B cell (primary cell): ENCODE results near the gene PIK3IP1. TPM values are rescaled to one million over a fixed set of nuclear protein-coding genes. Genes with fewer than 3 reads are reported as not detected.

ENCODE experiments used
- ATAC-seq: fragments of 200-7000 bp; cut with Tn5 transposase; one replicate; pipeline ENCODE4 v1.10.0; 2021; ENCODE audit warnings: low read depth, mild to moderate bottlenecking, moderate number of reproducible peaks, moderate library complexity
- CTCF ChIA-PET: fragments of 350-600 bp; sonication (Branson Sonifier 250); formaldehyde crosslinking; loops from one replicate; lab custom pipeline; 2021; ENCODE audit warnings: antibody characterized with exemption, inconsistent platforms; lab: Charles Lee
- POLR2A ChIA-PET: fragments of 350-600 bp; sonication (Branson Sonifier 250); formaldehyde crosslinking; loops from one replicate; lab custom pipeline; 2021; ENCODE audit warnings: antibody characterized with exemption; lab: Charles Lee
- DNase-seq: peaks from one replicate; pipeline ENCODE4 v3.0.0; 2013
- H2AFZ ChIP-seq: 2 replicates; pipeline ENCODE4 v1.6.1; 2012; ENCODE audit warnings: mild to moderate bottlenecking, low read depth, low read length; ENCODE audit not compliant: insufficient read depth, poor library complexity, severe bottlenecking
- H3K27ac ChIP-seq, 2 donors: 1 replicate in 1 of 2; 2 replicates in 1 of 2; pipeline ENCODE4 v1.5.1; 2012 to 2013; ENCODE audit warnings: low read length in 2 of 2, mild to moderate bottlenecking in 2 of 2, moderate library complexity in 1 of 2
- H3K27me3 ChIP-seq, 4 experiments: fragments of 200-600 bp in 1 of 4; sonication (generic) in 1 of 4; replicated peaks in 1 of 4; 1 replicate in 2 of 4; 2 replicates in 2 of 4; pipeline versions ENCODE4 v1.6.1 to v1.7.0; 2013 to 2016; ENCODE audit warnings: low read length in 3 of 4, mild to moderate bottlenecking in 2 of 4, mixed read lengths in 1 of 4, moderate library complexity in 1 of 4; ENCODE audit not compliant: insufficient read depth in 4 of 4, control insufficient read depth in 3 of 4; ENCODE audit errors: control extremely low read depth in 1 of 4
- H3K36me3 ChIP-seq, 2 experiments: replicated peaks in 1 of 2; 1 replicate in 1 of 2; 2 replicates in 1 of 2; pipeline versions ENCODE4 v1.6.1 to v1.7.1; 2013; ENCODE audit warnings: low read length in 1 of 2; ENCODE audit not compliant: insufficient read depth in 2 of 2, control insufficient read depth in 1 of 2; ENCODE audit errors: control extremely low read depth in 1 of 2, extremely low read depth in 1 of 2
- H3K4me1 ChIP-seq, 2 donors: fragments of 200-600 bp in 1 of 2; sonication (generic) in 1 of 2; 1 replicate in 1 of 2; 2 replicates in 1 of 2; pipeline versions ENCODE4 v1.5.1 to v1.6.1; 2013 to 2017; ENCODE audit warnings: low read length in 2 of 2; ENCODE audit not compliant: control insufficient read depth in 2 of 2, insufficient read depth in 2 of 2
- H3K4me2 ChIP-seq: replicated peaks from 2 replicates; pipeline ENCODE3; 2012; ENCODE audit warnings: mild to moderate bottlenecking, low read depth, low read length; ENCODE audit not compliant: poor library complexity, severe bottlenecking
- H3K4me3 ChIP-seq, 5 experiments: fragments of 200-600 bp in 1 of 5; sonication (generic) in 1 of 5; 1 replicate in 3 of 5; 2 replicates in 2 of 5; pipeline versions ENCODE4 v1.5.1 to v1.7.0; 2011 to 2016; ENCODE audit warnings: low read length in 4 of 5, mild to moderate bottlenecking in 4 of 5, low read depth in 2 of 5, control low read depth in 1 of 5, moderate library complexity in 1 of 5; ENCODE audit not compliant: insufficient read depth in 1 of 5; ENCODE audit errors: control extremely low read depth in 1 of 5, extremely low read depth in 1 of 5
- H3K79me2 ChIP-seq: fragments of 200-600 bp; sonication (generic); one replicate; pipeline ENCODE4 v1.6.0; 2016; ENCODE audit warnings: low read length; ENCODE audit not compliant: control insufficient read depth, insufficient read depth
- H3K9ac ChIP-seq: fragments of 200-600 bp; sonication (generic); 2 replicates; pipeline ENCODE4 v1.6.1; 2017; ENCODE audit warnings: mild to moderate bottlenecking, low read length, moderate library complexity
- H3K9me3 ChIP-seq, 3 donors: one replicate each; pipeline versions ENCODE4 v1.6.1 to v1.7.1; 2013; ENCODE audit warnings: low read length in 2 of 3; ENCODE audit not compliant: control insufficient read depth in 2 of 3, insufficient read depth in 1 of 3; ENCODE audit errors: control extremely low read depth in 1 of 3
- H4K20me1 ChIP-seq: 2 replicates; pipeline ENCODE4 v1.6.0; 2012; ENCODE audit warnings: mild to moderate bottlenecking, low read length; ENCODE audit not compliant: insufficient read depth, control insufficient read depth, poor library complexity, severe bottlenecking
- H3K27ac Mint-ChIP-seq: one replicate; pipeline ENCODE4 v1.8.0; 2021; ENCODE audit warnings: mixed read lengths
- H3K27me3 Mint-ChIP-seq: one replicate; pipeline ENCODE4 v1.8.0; 2021; ENCODE audit warnings: mixed read lengths
- H3K4me1 Mint-ChIP-seq: one replicate; pipeline ENCODE4 v1.8.0; 2021; ENCODE audit warnings: mixed read lengths
- H3K4me3 Mint-ChIP-seq: one replicate; pipeline ENCODE4 v1.8.0; 2021; ENCODE audit warnings: mixed read lengths
- H3K9me3 Mint-ChIP-seq: one replicate; pipeline ENCODE4 v1.8.0; 2022; ENCODE audit warnings: mixed read lengths; ENCODE audit not compliant: insufficient read depth
- CTCF ChIP-seq: fragments of 200-600 bp; IDR thresholded peaks from one replicate; pipeline ENCODE4 v1.8.0; 2022; ENCODE audit warnings: antibody characterized with exemption, mild to moderate bottlenecking
- EZH2 ChIP-seq: IDR thresholded peaks from 2 replicates; pipeline ENCODE4 v1.6.1; 2012; ENCODE audit warnings: borderline replicate concordance, low read depth, mild to moderate bottlenecking, moderate library complexity, low read length; ENCODE audit not compliant: insufficient read depth, poor library complexity, severe bottlenecking
- WGBS: methylation state at CpG from one replicate; pipeline ENCODE4 v1.1.5; 2013; ENCODE audit warnings: missing lambda C conversion rate; ENCODE audit not compliant: insufficient coverage; 5-methylcytosine and 5-hydroxymethylcytosine counted together
- intact Hi-C: fragments of 100-400 bp; cut with micrococcal nuclease; formaldehyde crosslinking; loops from one replicate; pipeline ENCODE4 v1.10.0; 2022
- polyA plus RNA-seq: library from polyadenylated mRNA; depleted of rRNA; stranded (reverse); fragments of >200 nt; gene quantifications from 2 replicates; pipeline ENCODE4 v1.2.3, GENCODE V29; 2012
- total RNA-seq, 2 donors: library from RNA; stranded (reverse); fragments of 120-200 nt in 1 of 2; gene quantifications; 1 replicate in 1 of 2; 2 replicates in 1 of 2; pipeline versions ENCODE4 v1.2.3 to v1.2.4, GENCODE V29; 2013 to 2022

Gene PIK3IP1
- total and polyA plus RNA-seq, 2 donors (not counting 1 experiment from before 2014, with no cell fraction given) = 89.8 to 92.9 TPM

GRCh38 chr22:31329029-31329428 lies 36.7 kb upstream of the PIK3IP1 start:
- H3K79me2 ChIP-seq = peaks cover 15% of the 10 kb centered on the region
- Mint-ChIP-seq H3K9me3 (no peaks in the 10 kb centered on the region), H3K27ac (no peak overlapping the region), H3K4me3 (no peak overlapping the region), H3K4me1 (peaks cover 1% of the 10 kb centered on the region), H3K27me3 (no peaks in the 10 kb centered on the region)
- peaks cover 1 to 94% of the 10 kb centered on the region in 2 experiments for H3K36me3 ChIP-seq
- CTCF ChIA-PET = no interaction called here
- H3K9me3 ChIP-seq = no peaks in the 10 kb centered on the region
- H3K9ac ChIP-seq = no peak overlapping the region
- no peak for DNase-seq
- H3K27ac ChIP-seq = no peak overlapping the region
- WGBS = 100% methylated on average over 4 of the region's 4 CpGs
- no peak for TF ChIP-seq CTCF
- TF ChIP-seq EZH2 = no peak
- no peak for ATAC-seq
- no peaks in the 10 kb centered on the region for H3K27me3 ChIP-seq
- POLR2A ChIA-PET = no interaction called here
- intact Hi-C loops = no loop called here
- H4K20me1 ChIP-seq = peaks cover 73% of the 10 kb centered on the region
- H2AFZ ChIP-seq = no peak overlapping the region
- no peaks in the 10 kb centered on the region for H3K4me1 ChIP-seq
- H3K4me3 ChIP-seq = no peak overlapping the region
- no peak overlapping the region for H3K4me2 ChIP-seq

GRCh38 chr22:31328544-31328960 lies 36.3 kb upstream of the PIK3IP1 start:
- H3K4me1 Mint-ChIP-seq = peaks cover 1% of the 10 kb centered on the region
- Histone ChIP-seq H4K20me1 (peaks cover 68% of the 10 kb centered on the region), H3K4me1 (no peaks in the 10 kb centered on the region), H3K36me3 (peaks cover 1 to 93% of the 10 kb centered on the region in 2 experiments), H3K9ac (no peak overlapping the region), H3K27me3 (no peaks in the 10 kb centered on the region), H3K79me2 (peaks cover 11% of the 10 kb centered on the region), H3K27ac (no peak overlapping the region), H3K4me3 (no peak overlapping the region), H3K9me3 (no peaks in the 10 kb centered on the region), H3K4me2 (no peak overlapping the region), H2AFZ (no peak overlapping the region)
- no peaks in the 10 kb centered on the region for H3K9me3 Mint-ChIP-seq
- no peak for DNase-seq
- no peaks in the 10 kb centered on the region for H3K27me3 Mint-ChIP-seq
- no peak overlapping the region for H3K27ac Mint-ChIP-seq
- ATAC-seq = no peak
- no peak overlapping the region for H3K4me3 Mint-ChIP-seq
- ChIA-PET POLR2A (no interaction called here), CTCF (no interaction called here)
- 98% methylated on average over 10 of the region's 13 CpGs for WGBS
- intact Hi-C loops = no loop called here
- TF ChIP-seq EZH2 = no peak
- TF ChIP-seq CTCF = no peak
